Suprapubic skin (tissue), 4 donors: ENCODE results near the gene MYO5C. TPM values are rescaled to one million over a fixed set of nuclear protein-coding genes. Genes with fewer than 3 reads are reported as not detected.
A peak's percentile ranks its signal among the peaks of the same experiment; 100 is the strongest.

Source experiments
- DNase-seq, 2 donors: peaks; one replicate each; pipeline ENCODE4 v3.0.0-alpha.2; 2019; ENCODE audit warnings: low spot score in 2 of 2
- H3K27ac ChIP-seq: fragments of 200-600 bp; sonication (generic); one replicate; pipeline ENCODE4 v1.5.1; 2019
- H3K27me3 ChIP-seq: fragments of 200-600 bp; sonication (generic); one replicate; pipeline ENCODE4 v1.5.1; 2019
- H3K36me3 ChIP-seq: fragments of 200-600 bp; sonication (generic); one replicate; pipeline ENCODE4 v1.5.1; 2019
- H3K4me1 ChIP-seq: fragments of 200-600 bp; sonication (generic); one replicate; pipeline ENCODE4 v1.5.1; 2019
- H3K4me3 ChIP-seq: fragments of 200-600 bp; sonication (generic); one replicate; pipeline ENCODE4 v1.5.1; 2019; ENCODE audit warnings: mild to moderate bottlenecking
- H3K9me3 ChIP-seq: fragments of 200-600 bp; sonication (generic); one replicate; pipeline ENCODE4 v1.5.1; 2019
- EP300 ChIP-seq: sonication (generic); formaldehyde crosslinking; IDR thresholded peaks from one replicate; pipeline ENCODE4 v1.6.1; 2017; ENCODE audit warnings: antibody characterized with exemption
- POLR2A ChIP-seq, 2 donors: fragments of 450-650 bp; IDR thresholded peaks; one replicate each; pipeline ENCODE4 v1.6.1; 2017; ENCODE audit warnings: antibody characterized with exemption in 2 of 2, mild to moderate bottlenecking in 2 of 2, moderate library complexity in 2 of 2
- POLR2AphosphoS5 ChIP-seq, 3 donors: sonication (generic); formaldehyde crosslinking; IDR thresholded peaks; one replicate each; pipeline ENCODE4 v1.6.1; 2017; ENCODE audit warnings: antibody characterized with exemption in 3 of 3
- WGBS: methylation state at CpG from one replicate; pipeline ENCODE4 v1.1.5; 2018; 5-methylcytosine and 5-hydroxymethylcytosine counted together
- total RNA-seq, 4 donors: library from RNA; depleted of rRNA; stranded (reverse); fragments of >200 nt; gene quantifications; one replicate each; pipeline ENCODE4 v1.1.0, GENCODE V29; 2016
- TF ChIP-seq, protein P1 (sequence below), 2 donors: fragments of 200-600 bp in 1 of 2; fragments of 450-650 bp in 1 of 2; sonication (generic) in 1 of 2; IDR thresholded peaks; one replicate each; pipeline ENCODE4 v1.5.1; 2016 to 2019; ENCODE audit warnings: antibody characterized with exemption in 2 of 2, mild to moderate bottlenecking in 1 of 2, moderate library complexity in 1 of 2

Gene MYO5C
- total RNA-seq, 4 donors from 2014 or later = 11.2 to 31.5 (median 14.9) TPM

GRCh38 chr15:52233405-52233804 lies 62.2 kb downstream of the MYO5C start:
- Histone ChIP-seq H3K4me3 (no peak overlapping the region), H3K36me3 (peaks cover 18% of the 10 kb centered on the region), H3K9me3 (no peaks in the 10 kb centered on the region), H3K27me3 (no peaks in the 10 kb centered on the region), H3K4me1 (peaks cover 9% of the 10 kb centered on the region), H3K27ac (no peak overlapping the region)
- WGBS = 47% methylated on average over 4 of the region's 4 CpGs
- no peak for TF ChIP-seq POLR2AphosphoS5 (IDR thresholded peaks at IDR 0.05)
- DNase-seq = no peak

- H3K27me3 ChIP-seq = no peaks in the 10 kb centered on the region
- TF ChIP-seq EP300 (no peak), POLR2AphosphoS5 (IDR thresholded peaks at IDR 0.05) (no peak)
- TF ChIP-seq, protein P1, sequence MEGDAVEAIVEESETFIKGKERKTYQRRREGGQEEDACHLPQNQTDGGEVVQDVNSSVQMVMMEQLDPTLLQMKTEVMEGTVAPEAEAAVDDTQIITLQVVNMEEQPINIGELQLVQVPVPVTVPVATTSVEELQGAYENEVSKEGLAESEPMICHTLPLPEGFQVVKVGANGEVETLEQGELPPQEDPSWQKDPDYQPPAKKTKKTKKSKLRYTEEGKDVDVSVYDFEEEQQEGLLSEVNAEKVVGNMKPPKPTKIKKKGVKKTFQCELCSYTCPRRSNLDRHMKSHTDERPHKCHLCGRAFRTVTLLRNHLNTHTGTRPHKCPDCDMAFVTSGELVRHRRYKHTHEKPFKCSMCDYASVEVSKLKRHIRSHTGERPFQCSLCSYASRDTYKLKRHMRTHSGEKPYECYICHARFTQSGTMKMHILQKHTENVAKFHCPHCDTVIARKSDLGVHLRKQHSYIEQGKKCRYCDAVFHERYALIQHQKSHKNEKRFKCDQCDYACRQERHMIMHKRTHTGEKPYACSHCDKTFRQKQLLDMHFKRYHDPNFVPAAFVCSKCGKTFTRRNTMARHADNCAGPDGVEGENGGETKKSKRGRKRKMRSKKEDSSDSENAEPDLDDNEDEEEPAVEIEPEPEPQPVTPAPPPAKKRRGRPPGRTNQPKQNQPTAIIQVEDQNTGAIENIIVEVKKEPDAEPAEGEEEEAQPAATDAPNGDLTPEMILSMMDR (IDR thresholded peaks at IDR 0.05) = no peak
- no peak for DNase-seq
- H3K27ac ChIP-seq = no peak overlapping the region
- H3K9me3 ChIP-seq = no peaks in the 10 kb centered on the region
- peaks cover 18% of the 10 kb centered on the region for H3K36me3 ChIP-seq
- H3K4me1 ChIP-seq = peaks cover 9% of the 10 kb centered on the region
- WGBS = 26% methylated on average over 1 of the region's 1 CpG
- no peak overlapping the region for H3K4me3 ChIP-seq
Observed at GRCh38 chr15:52232327-52232726, 63.3 kb downstream of the MYO5C start.

- H3K36me3 ChIP-seq = peaks cover 5% of the 10 kb centered on the region
- H3K27me3 ChIP-seq = no peaks in the 10 kb centered on the region
- WGBS = 92% methylated on average over 1 of the region's 1 CpG
- no peak for DNase-seq
- H3K4me3 ChIP-seq = no peak overlapping the region
- H3K4me1 ChIP-seq = peaks cover 9% of the 10 kb centered on the region
- H3K27ac ChIP-seq = no peak overlapping the region
- TF ChIP-seq, protein P1 (IDR thresholded peaks at IDR 0.05) = no peak
- no peak for TF ChIP-seq POLR2A (IDR thresholded peaks at IDR 0.05)
- no peak for TF ChIP-seq POLR2AphosphoS5 (IDR thresholded peaks at IDR 0.05)
- no peak for TF ChIP-seq EP300
- H3K9me3 ChIP-seq = no peaks in the 10 kb centered on the region
Observed at GRCh38 chr15:52230073-52230472, 65.5 kb downstream of the MYO5C start.

DNA sequence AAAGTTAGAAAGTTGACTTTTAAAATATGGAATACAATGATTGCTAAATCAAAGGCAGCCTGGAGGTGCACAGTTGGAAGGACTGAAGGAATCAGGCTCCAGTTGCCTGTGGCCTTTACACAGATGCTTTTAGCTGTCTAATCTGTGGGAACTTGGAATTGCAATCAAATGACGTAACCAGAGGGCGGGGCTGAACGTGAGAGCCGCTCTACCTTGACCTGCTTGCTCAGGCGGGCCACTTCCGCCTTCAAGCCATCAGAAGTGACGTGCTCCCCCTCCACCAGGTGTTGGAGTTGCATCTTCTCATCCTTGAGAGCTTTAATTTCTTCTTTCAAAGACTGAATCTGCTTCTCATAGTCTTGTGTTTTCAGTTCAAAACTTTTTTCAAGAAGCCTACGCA lies 66.7 kb downstream of the MYO5C start:
- H3K9me3 ChIP-seq = no peaks in the 10 kb centered on the region
- no peak overlapping the region for H3K4me3 ChIP-seq
- H3K27me3 ChIP-seq = no peaks in the 10 kb centered on the region
- no peaks in the 10 kb centered on the region for H3K36me3 ChIP-seq
- DNase-seq = no peak
- TF ChIP-seq POLR2AphosphoS5 (IDR thresholded peaks at IDR 0.05) = no peak
- TF ChIP-seq EP300 = no peak
- TF ChIP-seq, protein P1 (IDR thresholded peaks at IDR 0.05) = no peak
- no peak for TF ChIP-seq POLR2A (IDR thresholded peaks at IDR 0.05)
- no peak overlapping the region for H3K27ac ChIP-seq
- WGBS = 59% methylated on average over 8 of the region's 8 CpGs
- peaks cover 7% of the 10 kb centered on the region for H3K4me1 ChIP-seq

DNA sequence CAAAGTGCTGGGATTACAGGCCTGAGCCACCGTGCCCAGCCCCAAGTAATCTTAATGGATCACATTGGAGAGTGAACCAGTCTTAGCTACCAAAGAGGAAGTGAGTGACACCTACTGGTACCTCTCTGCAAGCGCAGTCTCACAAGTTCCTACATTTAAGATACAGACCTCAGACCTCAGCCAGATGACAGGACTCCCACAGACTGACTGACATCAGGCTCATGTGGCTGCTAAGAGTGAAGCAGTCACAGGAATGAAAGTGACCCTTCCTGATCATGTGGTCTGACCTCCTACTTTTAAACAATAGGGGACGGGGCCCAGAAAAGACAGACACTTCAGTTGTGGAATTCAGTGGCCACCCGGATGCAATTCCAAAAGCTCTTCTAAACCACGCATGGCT lies 68.1 kb downstream of the MYO5C start:
- H3K36me3 ChIP-seq = peaks cover 12% of the 10 kb centered on the region
- H3K9me3 ChIP-seq = no peaks in the 10 kb centered on the region
- no peak overlapping the region for H3K27ac ChIP-seq
- 47% methylated on average over 5 of the region's 5 CpGs for WGBS
- no peak for DNase-seq
- no peak overlapping the region for H3K4me3 ChIP-seq
- H3K27me3 ChIP-seq = no peaks in the 10 kb centered on the region
- no peak for TF ChIP-seq EP300
- TF ChIP-seq POLR2A (IDR thresholded peaks at IDR 0.05) = no peak
- TF ChIP-seq, protein P1 (IDR thresholded peaks at IDR 0.05) = peak; percentile 54 to 79
- TF ChIP-seq POLR2AphosphoS5 (IDR thresholded peaks at IDR 0.05) = no peak
- H3K4me1 ChIP-seq = no peaks in the 10 kb centered on the region

DNA sequence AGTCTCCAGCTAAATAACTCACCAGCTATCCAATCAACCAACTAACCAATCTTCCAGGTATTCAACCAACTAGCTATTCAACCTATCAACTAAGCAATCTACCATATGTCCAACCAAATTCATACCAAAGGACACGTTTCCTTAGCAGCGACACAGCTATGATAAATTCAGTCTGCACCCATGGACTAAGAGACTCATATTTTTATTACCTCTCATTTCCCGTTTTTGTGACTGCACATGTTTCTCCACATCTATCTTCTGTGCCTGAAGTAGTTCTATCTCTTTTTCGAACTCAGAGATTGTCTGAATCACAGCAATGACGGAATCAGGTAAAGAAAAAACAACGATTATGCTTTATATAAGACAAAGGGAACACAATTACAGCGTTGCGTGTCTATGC lies 70.4 kb downstream of the MYO5C start:
- WGBS = 82% methylated on average over 8 of the region's 8 CpGs
- peaks cover 18% of the 10 kb centered on the region for H3K36me3 ChIP-seq
- no peak overlapping the region for H3K27ac ChIP-seq

More for the DNA sequence above, 70.4 kb downstream of the MYO5C start:
- Histone ChIP-seq H3K27me3 (no peaks in the 10 kb centered on the region), H3K4me3 (no peak overlapping the region), H3K9me3 (no peaks in the 10 kb centered on the region), H3K4me1 (no peaks in the 10 kb centered on the region)
- TF ChIP-seq, protein P1 (IDR thresholded peaks at IDR 0.05) = no peak
- no peak for TF ChIP-seq POLR2AphosphoS5 (IDR thresholded peaks at IDR 0.05)
- TF ChIP-seq POLR2A (IDR thresholded peaks at IDR 0.05) = no peak
- no peak for TF ChIP-seq EP300
- DNase-seq = no peak
